Daoy (cell line): ENCODE results near the gene ZNF521. TPM values are rescaled to one million over a fixed set of nuclear protein-coding genes. Genes with fewer than 3 reads are reported as not detected.
"Not testable (repeated sequence)": the region's sequence is repeated elsewhere in the genome, so short reads cannot be mapped to it uniquely, and the experiment has no call there.

Experiments
- DNase-seq: peaks from one replicate; pipeline ENCODE4 v3.0.0-alpha.2; 2015; ENCODE audit warnings: low read depth
- total RNA-seq: library from RNA; depleted of rRNA; stranded (reverse); fragments of >200 nt; shearing (Covaris generic); gene quantifications from 2 replicates; pipeline ENCODE4 v1.2.3, GENCODE V29; 2014

Gene ZNF521
- total RNA-seq, 1 experiment from 2014 or later, result 10.7 TPM

DNA sequence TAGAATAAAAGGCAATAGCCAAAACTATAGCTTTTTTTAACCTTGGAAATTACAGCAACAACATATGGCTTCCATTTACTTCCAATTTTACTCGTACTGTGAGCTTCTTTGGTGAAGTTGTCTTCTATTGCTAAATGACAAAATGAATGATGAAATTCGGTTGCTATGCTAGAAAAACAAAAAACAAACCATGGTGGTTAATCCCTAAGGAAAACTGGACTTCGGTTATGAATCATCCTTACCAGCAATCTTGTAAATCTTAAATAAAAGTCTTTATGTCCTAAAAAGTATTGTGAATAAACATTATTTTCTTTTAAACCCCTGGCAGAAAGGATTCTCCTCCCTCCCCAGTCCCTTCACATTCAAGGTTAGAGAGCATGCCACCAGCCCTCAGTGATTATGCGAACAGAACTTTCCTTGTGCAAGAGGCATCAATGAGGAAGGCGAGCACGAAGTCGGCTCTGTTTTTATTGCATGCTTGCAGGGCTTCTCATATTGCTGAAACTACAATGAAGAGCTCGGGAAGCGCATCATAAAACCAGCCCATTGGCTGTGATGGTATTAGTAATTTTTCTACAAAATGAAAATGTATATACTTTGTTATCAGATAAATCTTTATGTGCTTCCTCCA lies 62.9 kb downstream of the ZNF521 start:
- DNase-seq, result peak; percentile 71

DNA sequence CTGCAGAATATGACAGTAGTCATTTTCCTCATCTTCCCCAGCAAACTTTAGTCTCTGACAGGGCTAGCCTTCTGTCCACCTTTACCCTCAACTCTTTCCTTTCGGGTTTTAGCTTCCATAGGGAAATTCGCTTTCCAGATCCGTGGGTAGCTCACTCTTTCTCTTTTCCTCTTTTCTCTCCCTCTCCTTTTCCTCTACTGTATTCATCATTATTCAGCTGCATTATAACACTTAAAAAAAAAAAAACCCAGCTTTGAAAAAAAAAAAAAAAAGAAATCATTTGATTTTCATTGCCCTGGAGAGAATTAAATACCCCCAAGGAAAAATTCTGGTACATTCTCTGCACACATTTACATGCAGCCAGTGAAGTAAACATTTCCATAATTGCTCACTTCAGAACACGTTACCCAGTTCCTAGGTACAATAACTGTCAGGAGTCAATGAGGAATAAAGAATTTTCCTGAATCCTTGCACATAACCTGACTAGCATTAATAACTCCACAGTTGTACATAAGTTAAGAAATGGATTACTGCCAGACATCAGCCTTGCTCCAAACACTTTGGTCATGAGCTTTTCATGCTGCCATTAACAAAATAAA lies 63.5 kb downstream of the ZNF521 start:
- no peak for DNase-seq

GRCh38 chr18:25287106-25287505 lies 64.9 kb downstream of the ZNF521 start:
- DNase-seq, result no peak

GRCh38 chr18:25284861-25285550 lies 67.0 kb downstream of the ZNF521 start:
- DNase-seq, result no peak

GRCh38 chr18:25284281-25284680 lies 67.7 kb downstream of the ZNF521 start:
- no peak for DNase-seq

DNA sequence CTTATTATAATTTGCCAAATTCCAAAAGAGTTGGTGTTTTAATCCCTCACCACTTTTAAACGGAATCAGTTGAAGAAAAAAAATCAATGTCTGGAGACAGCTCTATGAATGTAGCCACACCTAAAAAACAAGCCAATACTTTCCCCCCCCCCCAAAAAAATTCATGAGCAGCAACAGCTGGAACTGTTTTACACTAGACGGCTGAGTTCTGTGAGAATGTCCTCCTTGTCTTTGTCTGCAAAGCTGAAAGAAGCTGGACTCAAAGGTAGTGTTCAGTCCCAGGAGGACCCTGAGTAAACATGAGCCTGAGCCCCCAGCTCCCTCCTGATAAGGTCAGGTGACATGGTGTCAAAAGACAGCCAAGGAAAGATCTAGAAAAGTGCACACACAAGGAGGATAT lies 68.2 kb downstream of the ZNF521 start:
- no peak for DNase-seq

- DNase-seq, result no peak
Observed at GRCh38 chr18:25282896-25283703, 68.9 kb downstream of the ZNF521 start.

GRCh38 chr18:25282282-25282681 lies 69.7 kb downstream of the ZNF521 start:
- no peak for DNase-seq

GRCh38 chr18:25281556-25281955 lies 70.4 kb downstream of the ZNF521 start:
- DNase-seq, result no peak

- no peak for DNase-seq
Observed at GRCh38 chr18:25279961-25280360, 72.0 kb downstream of the ZNF521 start.

GRCh38 chr18:25279556-25279955 lies 72.4 kb downstream of the ZNF521 start:
- DNase-seq, result no peak

DNA sequence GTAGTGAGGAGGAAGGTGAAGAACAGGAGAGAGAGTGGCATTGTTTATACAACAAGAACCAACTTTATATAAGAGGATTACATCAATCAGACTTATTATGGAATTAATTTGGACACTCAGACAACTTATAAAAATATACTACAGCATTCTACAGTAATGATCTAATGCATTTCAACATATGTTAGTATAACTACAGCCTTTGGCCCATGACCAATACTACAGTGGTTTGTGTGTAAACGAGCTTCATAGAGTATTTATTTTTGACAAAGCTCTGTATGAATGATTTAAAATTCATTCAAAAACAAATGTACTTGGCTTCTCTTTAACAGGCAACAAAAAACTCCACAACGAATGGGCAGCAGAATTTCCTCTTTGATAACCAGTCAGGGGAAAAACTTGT lies 72.8 kb downstream of the ZNF521 start:
- no peak for DNase-seq

GRCh38 chr18:25278394-25278793 lies 73.6 kb downstream of the ZNF521 start:
- no peak for DNase-seq

GRCh38 chr18:25275412-25276001 lies 76.5 kb downstream of the ZNF521 start:
- no peak for DNase-seq

- no peak for DNase-seq
Observed at GRCh38 chr18:25274926-25275325, 77.0 kb downstream of the ZNF521 start.

DNA sequence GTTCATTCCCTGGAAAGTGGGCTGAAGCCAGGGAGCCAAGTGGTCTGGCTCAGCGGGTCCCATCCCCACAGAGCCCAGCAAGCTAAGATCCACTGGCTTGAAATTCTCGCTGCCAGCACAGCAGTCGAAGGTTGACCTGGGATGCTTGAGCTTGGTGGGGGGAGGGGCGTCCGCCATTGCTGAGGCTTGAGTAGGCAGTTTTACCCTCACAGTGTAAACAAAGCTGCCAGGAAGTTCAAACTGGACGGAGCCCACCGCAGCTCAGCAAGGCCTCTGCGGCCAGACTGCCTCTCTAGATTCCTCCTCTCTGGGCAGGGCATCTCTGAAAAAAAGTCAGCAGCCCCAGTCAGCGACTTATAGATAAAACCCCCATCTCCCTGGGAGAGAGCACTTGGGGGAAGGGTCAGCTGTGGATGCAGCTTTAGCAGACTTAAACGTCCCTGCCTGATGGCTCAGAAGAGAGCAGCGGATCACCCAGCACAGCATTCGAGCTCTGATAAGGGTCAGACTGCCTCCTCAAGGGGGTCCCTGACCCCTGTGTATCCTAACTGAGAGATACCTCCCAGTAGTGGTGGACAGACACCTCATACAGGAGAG lies 84.9 kb downstream of the ZNF521 start:
- DNase-seq, result not testable (repeated sequence)

DNA sequence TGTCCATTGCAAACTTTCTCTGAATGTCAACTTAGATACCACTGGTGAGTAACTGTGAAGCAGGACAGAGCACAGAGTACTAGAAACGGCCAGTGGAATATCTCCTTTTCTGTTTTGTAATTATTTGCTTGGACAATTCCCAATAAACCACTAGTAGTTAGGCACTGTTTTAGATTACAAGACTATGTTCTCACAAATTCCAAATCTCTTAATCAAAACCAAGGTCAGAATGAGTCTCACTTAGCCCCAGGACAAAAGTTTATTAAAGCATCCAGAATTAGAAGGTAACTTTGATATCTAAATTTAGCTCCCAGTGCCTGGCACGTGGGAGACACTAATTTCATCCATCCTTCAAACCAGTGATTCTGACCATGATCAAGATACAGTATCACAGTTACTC lies 89.0 kb downstream of the ZNF521 start:
- no peak for DNase-seq

- DNase-seq, result no peak
Observed at GRCh38 chr18:25261768-25262167, 90.2 kb downstream of the ZNF521 start.

GRCh38 chr18:25256439-25256838 lies 95.5 kb downstream of the ZNF521 start:
- DNase-seq, result no peak

DNA sequence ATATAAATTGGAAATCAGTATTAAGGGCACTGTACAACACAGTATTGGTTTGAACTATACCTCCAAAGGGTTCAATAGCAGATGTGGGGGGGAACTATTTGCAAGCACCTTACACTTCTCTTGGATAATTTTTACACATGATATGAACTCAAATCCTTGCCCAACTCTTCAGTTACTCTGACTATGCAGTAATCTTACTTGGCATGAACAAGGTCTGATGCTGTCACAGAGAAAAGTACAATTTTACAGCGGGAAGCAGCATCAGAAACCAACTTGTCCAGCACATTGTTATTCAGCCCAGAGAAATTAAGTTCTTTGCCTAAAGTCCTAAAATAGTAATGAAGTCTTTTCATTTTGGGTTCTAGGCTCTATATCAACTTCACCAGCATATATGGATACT lies 98.2 kb downstream of the ZNF521 start:
- no peak for DNase-seq

DNA sequence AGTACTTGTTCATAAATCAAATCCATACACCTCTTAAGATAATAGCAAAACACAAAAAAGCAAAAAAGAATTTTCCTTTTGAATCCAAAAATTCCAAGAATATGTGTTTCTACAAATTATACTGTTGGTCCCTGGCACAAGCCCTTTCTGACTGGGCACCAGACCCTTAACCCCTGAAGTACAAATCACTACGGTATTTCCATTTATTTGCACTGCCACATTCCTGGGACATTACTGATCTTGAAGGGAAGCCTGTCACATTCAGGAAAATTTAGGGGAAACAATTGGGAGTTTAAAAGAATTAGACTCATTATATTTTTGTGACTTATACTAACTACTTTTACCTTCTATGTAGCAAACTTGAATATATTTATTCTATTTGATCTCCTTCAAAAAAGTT lies 98.8 kb downstream of the ZNF521 start:
- DNase-seq, result peak; percentile 11

DNA sequence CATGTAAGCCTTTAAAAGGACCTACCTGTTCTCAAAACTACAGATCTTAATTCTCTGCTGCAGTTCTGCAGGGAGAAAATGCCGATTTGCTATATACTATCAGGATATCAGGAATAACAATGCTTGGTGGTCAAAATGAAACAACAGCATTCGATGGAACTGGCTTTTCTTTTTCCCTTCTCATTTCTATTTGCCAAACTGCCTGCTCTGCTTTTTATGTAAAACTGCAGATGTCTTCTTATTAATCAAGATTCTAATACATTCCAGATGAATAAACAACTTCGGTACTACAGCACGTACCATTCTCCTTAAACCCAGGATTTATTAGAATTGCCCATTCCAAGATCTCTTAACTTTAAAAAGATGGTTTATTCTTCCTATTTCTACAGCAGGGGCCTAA lies 100.9 kb downstream of the ZNF521 start:
- DNase-seq, result no peak
